OCI-LY7 (cell line): ENCODE results near the gene PHAF1. TPM values are rescaled to one million over a fixed set of nuclear protein-coding genes. Genes with fewer than 3 reads are reported as not detected.

Experiments used
- BruUV-seq: library from RNA; stranded (reverse); fragments of 400-500 nt; replicated peaks from 2 replicates; lab custom pipeline; 2021; lab: Mats Ljungman, UMichigan
- CTCF ChIA-PET: fragments of 300-600 bp; sonication (Branson Sonifier 250); formaldehyde crosslinking; loops from one replicate; lab custom pipeline; 2022; ENCODE audit warnings: antibody characterized with exemption; ENCODE audit not compliant: unreplicated experiment; lab: Charles Lee
- POLR2A ChIA-PET: fragments of 300-600 bp; sonication (Branson Sonifier 250); formaldehyde crosslinking; loops from one replicate; lab custom pipeline; 2022; ENCODE audit warnings: antibody characterized with exemption; lab: Charles Lee
- DNase-seq: peaks from one replicate; pipeline ENCODE4 v3.0.0-alpha.2; 2015; ENCODE audit warnings: low spot score
- H2AFZ ChIP-seq: fragments of 200-600 bp; sonication (generic), shearing (Covaris generic); 2 replicates; pipeline ENCODE4 v1.6.1; 2014; ENCODE audit warnings: mild to moderate bottlenecking, antibody characterized with exemption, low read length, moderate library complexity
- H3K27ac ChIP-seq: fragments of 200-600 bp; sonication (generic); 2 replicates; pipeline ENCODE4 v1.5.1; 2014; ENCODE audit warnings: mixed run types, low read depth, mild to moderate bottlenecking, moderate library complexity, low read length, inconsistent platforms; ENCODE audit not compliant: poor library complexity, severe bottlenecking
- H3K36me3 ChIP-seq: fragments of 200-600 bp; sonication (generic); 2 replicates; pipeline ENCODE4 v1.6.1; 2014; ENCODE audit warnings: mild to moderate bottlenecking, antibody characterized with exemption, low read length, moderate library complexity, mixed read lengths; ENCODE audit not compliant: insufficient read depth
- H3K4me1 ChIP-seq: fragments of 200-600 bp; sonication (generic); 2 replicates; pipeline ENCODE4 v1.5.1; 2014; ENCODE audit warnings: mild to moderate bottlenecking, low read length; ENCODE audit not compliant: insufficient read depth, poor library complexity, severe bottlenecking
- H3K4me2 ChIP-seq: fragments of 200-600 bp; sonication (generic); 2 replicates; pipeline ENCODE4 v1.6.1; 2014; ENCODE audit warnings: mild to moderate bottlenecking, low read length
- H3K4me3 ChIP-seq: fragments of 200-600 bp; sonication (generic); 2 replicates; pipeline ENCODE4 v1.5.1; 2014; ENCODE audit warnings: mild to moderate bottlenecking, low read depth, low read length; ENCODE audit not compliant: poor library complexity, severe bottlenecking
- H3K79me2 ChIP-seq: fragments of 200-600 bp; sonication (generic); 2 replicates; pipeline ENCODE4 v1.6.1; 2016; ENCODE audit warnings: low read depth, mild to moderate bottlenecking, low read length, moderate library complexity, mixed read lengths; ENCODE audit not compliant: insufficient read depth
- H3K9me2 ChIP-seq: fragments of 200-600 bp; sonication (generic); 2 replicates; pipeline ENCODE4 v1.6.1; 2016; ENCODE audit warnings: mild to moderate bottlenecking, low read length, mixed read lengths; ENCODE audit not compliant: insufficient read depth
- H3K9me3 ChIP-seq: fragments of 200-600 bp; sonication (generic); 2 replicates; pipeline ENCODE4 v1.6.1; 2014; ENCODE audit warnings: mild to moderate bottlenecking, mixed run types, low read length, mixed read lengths
- H4K20me1 ChIP-seq: fragments of 200-600 bp; sonication (generic); 2 replicates; pipeline ENCODE4 v1.6.1; 2014; ENCODE audit warnings: mild to moderate bottlenecking, antibody characterized with exemption, low read length, moderate library complexity, mixed read lengths; ENCODE audit not compliant: insufficient read depth
- CTCF ChIP-seq: fragments of 200-600 bp; sonication (generic); conservative IDR thresholded peaks from 2 replicates; pipeline ENCODE4 v1.5.1; 2014; ENCODE audit warnings: mild to moderate bottlenecking, antibody characterized with exemption, low read length, moderate library complexity, mixed read lengths
- EZH2phosphoT487 ChIP-seq: fragments of 200-600 bp; sonication (generic); IDR thresholded peaks from 2 replicates; pipeline ENCODE4 v1.6.1; 2018; ENCODE audit warnings: low read depth, borderline replicate concordance, mild to moderate bottlenecking, mixed run types, antibody characterized with exemption, low read length, moderate library complexity, mixed read lengths
- intact Hi-C: fragments of 100-400 bp; cut with micrococcal nuclease; formaldehyde crosslinking; loops from one replicate; pipeline ENCODE4 v1.10.0; 2022; ENCODE audit not compliant: unreplicated experiment
- total RNA-seq, 2 experiments: library from RNA; depleted of rRNA in 1 of 2; stranded (reverse); fragments of >200 nt in 1 of 2; shearing (Covaris generic) in 1 of 2; gene quantifications; 2 replicates each; pipeline ENCODE4 v1.2.3, GENCODE V29; 2014 to 2022

Gene PHAF1
- total RNA-seq, 2 experiments from 2014 or later, result 13.9 to 16.8 TPM

DNA sequence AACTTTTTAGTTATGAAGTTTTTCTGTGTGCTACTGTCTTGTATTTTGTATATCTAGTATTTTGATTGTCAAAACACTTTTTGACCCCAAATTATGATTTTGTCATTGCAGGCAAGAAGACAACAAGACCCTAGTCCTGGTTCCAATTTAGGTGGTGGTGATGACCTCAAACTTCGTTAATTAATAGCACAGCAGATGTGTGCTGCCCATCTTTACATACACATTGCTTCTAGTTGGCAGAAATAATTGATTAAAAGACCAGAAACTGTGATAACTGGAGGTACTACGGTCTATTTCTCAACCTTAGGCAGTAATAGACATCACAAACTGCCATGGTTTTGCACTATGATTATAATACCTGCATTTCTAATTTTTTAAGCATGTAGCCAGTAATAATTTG, 11.1 kb upstream of the PHAF1 start:
- H3K4me1 ChIP-seq, result no peaks in the 10 kb centered on the region
- H3K9me2 ChIP-seq, result no peaks in the 10 kb centered on the region
- peaks cover 41% of the 10 kb centered on the region; the same call in 1 of the 2 replicates for H3K36me3 ChIP-seq
- H3K27ac ChIP-seq, result no peak overlapping the region
- ChIA-PET POLR2A (interaction anchor here (0.7 kb wide), 2 partner anchors 19 to 72 kb away, joined by 3 to 4 read pairs; no protein-coding TSS in a partner anchor), CTCF (interaction anchor here (0.5 kb wide), 1 partner anchor 81 kb away, joined by 3 read pairs; no protein-coding TSS in a partner anchor)
- DNase-seq, result no peak
- H2AFZ ChIP-seq, result no peak overlapping the region
- H3K4me3 ChIP-seq, result no peak overlapping the region
- intact Hi-C loops, result no loop called here
- H3K4me2 ChIP-seq, result no peak overlapping the region
- no peaks in the 10 kb centered on the region for H3K9me3 ChIP-seq
- TF ChIP-seq EZH2phosphoT487 (no peak), CTCF (no peak)
- no peaks in the 10 kb centered on the region for H4K20me1 ChIP-seq
- H3K79me2 ChIP-seq, result no peaks in the 10 kb centered on the region
- BruUV-seq, result no TSS peak

DNA sequence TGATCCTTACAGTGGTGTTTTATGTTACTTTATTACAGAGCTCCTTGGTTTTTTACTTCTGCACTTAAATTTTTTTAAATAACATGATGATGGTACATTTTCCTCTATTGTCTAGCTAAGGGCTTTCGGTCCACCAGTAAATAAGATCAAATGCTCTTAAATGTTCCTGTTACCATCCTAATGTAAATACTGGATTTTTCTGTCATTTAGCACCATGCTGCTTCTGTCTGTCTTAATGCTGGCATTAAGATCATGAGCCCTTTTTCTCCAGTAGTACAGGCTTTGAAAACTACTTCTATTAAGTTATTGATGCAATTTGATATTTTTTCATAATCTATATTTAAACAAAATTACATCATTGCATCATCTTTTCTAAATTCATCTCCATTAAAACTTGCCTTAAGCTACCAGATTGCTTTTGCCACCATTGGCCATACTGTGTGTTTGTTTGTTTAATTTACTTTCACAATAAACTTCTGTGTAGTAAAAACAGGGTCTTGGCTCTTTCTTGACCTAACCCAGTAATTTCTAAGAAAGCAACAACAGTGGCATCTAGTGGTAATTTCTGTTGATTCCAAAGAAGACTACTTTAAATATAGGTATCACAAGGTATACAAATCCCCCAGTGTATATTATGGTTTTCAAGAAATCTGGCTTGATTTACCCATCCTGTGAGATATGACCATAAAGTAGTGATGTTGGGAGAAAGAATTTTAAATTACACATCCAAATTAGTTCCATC, 9.0 kb upstream of the PHAF1 start:
- ChIA-PET POLR2A (interaction anchor here (0.6 to 1.7 kb wide), 4 partner anchors 14 to 71 kb away, joined by 3 to 4 read pairs (median 4); no protein-coding TSS in a partner anchor), CTCF (interaction anchor here (0.5 to 1.0 kb wide), 2 partner anchors 55 to 82 kb away, joined by 3 read pairs; no protein-coding TSS in a partner anchor)
- intact Hi-C loops, result loop anchor here (1.0 to 2.0 kb wide), 2 partner anchors 82 to 123 kb away; no protein-coding TSS in a partner anchor
- Histone ChIP-seq H3K36me3 (peaks cover 41% of the 10 kb centered on the region; the same call in 1 of the 2 replicates), H3K9me2 (no peaks in the 10 kb centered on the region), H3K79me2 (no peaks in the 10 kb centered on the region), H3K4me1 (no peaks in the 10 kb centered on the region), H2AFZ (no peak overlapping the region), H4K20me1 (no peaks in the 10 kb centered on the region), H3K27ac (no peak overlapping the region), H3K4me3 (no peak overlapping the region), H3K9me3 (no peaks in the 10 kb centered on the region), H3K4me2 (no peak overlapping the region)
- TF ChIP-seq CTCF, result peak; percentile 80
- TF ChIP-seq EZH2phosphoT487, result no peak
- DNase-seq, result peak; percentile 44
- TSS peak; percentile 57 for BruUV-seq
